HCT116 (cell line): ENCODE measurements around the gene MYO16. TPM values are rescaled to one million over a fixed set of nuclear protein-coding genes. Genes with fewer than 3 reads are reported as not detected.

Source experiments
- ATAC-seq: fragments of 200-7000 bp; cut with Tn5 transposase; 2 replicates; pipeline ENCODE4 v1.9.1; 2020; ENCODE audit warnings: mild to moderate bottlenecking, moderate library complexity
- BruUV-seq: library from RNA; stranded (reverse); fragments of 400-500 nt; replicated peaks from 2 replicates; lab custom pipeline; 2021; lab: Mats Ljungman, UMichigan
- CTCF ChIA-PET: fragments of 300-600 bp; sonication (Branson Sonifier 250); formaldehyde crosslinking; loops from one replicate; lab custom pipeline; 2021; ENCODE audit warnings: antibody characterized with exemption; lab: Charles Lee
- POLR2A ChIA-PET: fragments of 300-600, 350-600 bp; sonication (Branson Sonifier 250); formaldehyde crosslinking; loops from one replicate; lab custom pipeline; 2021; ENCODE audit warnings: antibody characterized with exemption; lab: Charles Lee
- RAD21 ChIA-PET, 2 experiments: fragments of 300-600 bp; sonication (Branson Sonifier 250); formaldehyde crosslinking; loops; one replicate each; lab custom pipeline; 2023; ENCODE audit warnings: low total read pairs in 2 of 2; ENCODE audit not compliant: uncharacterized antibody in 2 of 2, unreplicated experiment in 2 of 2, low non-redundant PET in 1 of 2; lab: Charles Lee
- DNase-seq: peaks from one replicate; pipeline ENCODE4 v3.0.0-alpha.2; 2010; ENCODE audit warnings: low read depth, low spot score
- H2AFZ ChIP-seq: fragments of 200-600 bp; shearing (Covaris generic), sonication (generic); 2 replicates; pipeline ENCODE4 v1.6.1; 2017; ENCODE audit warnings: low read depth, mixed run types, mixed read lengths, antibody characterized with exemption, low read length; ENCODE audit not compliant: poor library complexity, severe bottlenecking
- H3K27ac ChIP-seq: 2 replicates; pipeline ENCODE4 v1.5.1; 2012; ENCODE audit warnings: low read depth, low read length
- H3K27me3 ChIP-seq: fragments of 200-600 bp; sonication (generic); 2 replicates; pipeline ENCODE4 v1.6.1; 2016; ENCODE audit warnings: mixed run types, low read length, mixed read lengths; ENCODE audit not compliant: insufficient read depth
- H3K36me3 ChIP-seq, 2 experiments: fragments of 200-500 bp in 1 of 2; fragments of 200-600 bp in 1 of 2; sonication (Bioruptor generic) in 1 of 2; sonication (generic) in 1 of 2; 2 replicates each; pipeline versions ENCODE4 v1.5.1 to v1.6.1; 2014 to 2016; ENCODE audit warnings: low read length in 2 of 2, inconsistent platforms in 1 of 2, mixed read lengths in 1 of 2, mixed run types in 1 of 2; ENCODE audit not compliant: insufficient read depth in 2 of 2, control insufficient read depth in 1 of 2
- H3K4me1 ChIP-seq, 2 experiments: fragments of 200-600 bp in 1 of 2; sonication (generic) in 1 of 2; 2 replicates each; pipeline versions ENCODE4 v1.5.1 to v1.6.1; 2012 to 2017; ENCODE audit warnings: low read length in 2 of 2, inconsistent platforms in 1 of 2, mild to moderate bottlenecking in 1 of 2, mixed read lengths in 1 of 2, mixed run types in 1 of 2, moderate library complexity in 1 of 2; ENCODE audit not compliant: insufficient read depth in 2 of 2, control insufficient read depth in 1 of 2
- H3K4me2 ChIP-seq: fragments of 200-600 bp; sonication (generic); 2 replicates; pipeline ENCODE4 v1.6.1; 2017; ENCODE audit warnings: mixed run types, low read length, mixed read lengths
- H3K4me3 ChIP-seq, 2 experiments: fragments of 200-600 bp in 1 of 2; sonication (generic) in 1 of 2; replicated peaks in 1 of 2; 2 replicates each; pipeline ENCODE4 v1.5.1; 2011 to 2016; ENCODE audit warnings: low read length in 2 of 2, control low read depth in 1 of 2, low read depth in 1 of 2, mild to moderate bottlenecking in 1 of 2, mixed read lengths in 1 of 2, mixed run types in 1 of 2
- H3K79me2 ChIP-seq: fragments of 200-600 bp; sonication (generic); 2 replicates; pipeline ENCODE4 v1.6.1; 2017; ENCODE audit warnings: mild to moderate bottlenecking, mixed run types, low read length, moderate library complexity, mixed read lengths; ENCODE audit not compliant: insufficient read depth
- H3K9ac ChIP-seq: fragments of 200-600 bp; sonication (generic); 2 replicates; pipeline ENCODE4 v1.6.1; 2016; ENCODE audit warnings: low read length, mixed read lengths
- H3K9me2 ChIP-seq: fragments of 200-600 bp; sonication (generic), shearing (Covaris generic); 2 replicates; pipeline ENCODE4 v1.6.1; 2017; ENCODE audit warnings: mixed run types, mild to moderate bottlenecking, moderate library complexity; ENCODE audit not compliant: insufficient read depth
- H3K9me3 ChIP-seq, 2 experiments: fragments of 200-500 bp in 1 of 2; fragments of 200-600 bp in 1 of 2; sonication (Bioruptor generic) in 1 of 2; sonication (generic) in 1 of 2; 2 replicates each; pipeline ENCODE4 v1.6.1; 2014 to 2017; ENCODE audit warnings: low read length in 2 of 2, mixed read lengths in 2 of 2, inconsistent platforms in 1 of 2, low read depth in 1 of 2, mild to moderate bottlenecking in 1 of 2, mixed run types in 1 of 2, moderate library complexity in 1 of 2; ENCODE audit not compliant: control insufficient read depth in 1 of 2, insufficient read depth in 1 of 2
- H4K20me1 ChIP-seq: fragments of 200-600 bp; sonication (generic), shearing (Covaris generic); 2 replicates; pipeline ENCODE4 v1.6.1; 2017; ENCODE audit warnings: mixed run types, mild to moderate bottlenecking, moderate library complexity; ENCODE audit not compliant: insufficient read depth
- ATF3 ChIP-seq: IDR thresholded peaks from 2 replicates; pipeline ENCODE4 v1.6.1; 2012
- CEBPB ChIP-seq: IDR thresholded peaks from 2 replicates; pipeline ENCODE4 v1.6.1; 2012; ENCODE audit warnings: low read depth
- CTCF ChIP-seq, 3 experiments: fragments of 200-600 bp in 1 of 3; sonication (generic) in 1 of 3; IDR thresholded peaks in 2 of 3; conservative IDR thresholded peaks in 1 of 3; 2 replicates each; pipeline ENCODE4 v1.5.1; 2012 to 2017; ENCODE audit warnings: low read depth in 2 of 3, low read length in 2 of 3, antibody characterized with exemption in 1 of 3, borderline replicate concordance in 1 of 3, control low read depth in 1 of 3, mild to moderate bottlenecking in 1 of 3, mixed read lengths in 1 of 3, mixed run types in 1 of 3, moderate library complexity in 1 of 3; ENCODE audit not compliant: insufficient read depth in 1 of 3
- EGR1 ChIP-seq: IDR thresholded peaks from 2 replicates; pipeline ENCODE4 v1.6.1; 2012; ENCODE audit warnings: low read depth
- EZH2phosphoT487 ChIP-seq: fragments of 200-600 bp; IDR thresholded peaks from 2 replicates; pipeline ENCODE4 v1.6.1; 2018; ENCODE audit warnings: antibody characterized with exemption, borderline replicate concordance
- FOSL1 ChIP-seq: IDR thresholded peaks from 2 replicates; pipeline ENCODE4 v1.6.1; 2012; ENCODE audit warnings: low read depth
- JUND ChIP-seq: IDR thresholded peaks from 2 replicates; pipeline ENCODE4 v1.6.1; 2012
- MAX ChIP-seq: IDR thresholded peaks from 2 replicates; pipeline ENCODE4 v1.6.1; 2012
- POLR2A ChIP-seq: IDR thresholded peaks from 2 replicates; pipeline ENCODE4 v1.7.0; 2011; ENCODE audit warnings: borderline replicate concordance; ENCODE audit not compliant: insufficient read depth, insufficient read length; ENCODE audit errors: extremely low read depth
- POLR2AphosphoS5 ChIP-seq: IDR thresholded peaks from 2 replicates; pipeline ENCODE4 v1.6.1; 2011; ENCODE audit warnings: mild to moderate bottlenecking, low read depth, low read length, moderate library complexity
- RAD21 ChIP-seq: IDR thresholded peaks from 2 replicates; pipeline ENCODE4 v1.6.1; 2012; ENCODE audit warnings: low read depth, mild to moderate bottlenecking
- REST ChIP-seq: IDR thresholded peaks from 2 replicates; pipeline ENCODE4 v1.6.1; 2012; ENCODE audit warnings: low read depth
- SP1 ChIP-seq: IDR thresholded peaks from 2 replicates; pipeline ENCODE4 v1.6.1; 2012; ENCODE audit warnings: low read depth
- ZBTB33 ChIP-seq: IDR thresholded peaks from 2 replicates; pipeline ENCODE4 v1.6.1; 2011; ENCODE audit warnings: mild to moderate bottlenecking, low read length, moderate library complexity; ENCODE audit not compliant: insufficient replicate concordance; ENCODE audit errors: extremely low read depth
- ZFX ChIP-seq: fragments of 450-650 bp; IDR thresholded peaks from 2 replicates; pipeline ENCODE4 v1.6.1; 2017
- ZNF274 ChIP-seq: fragments of 200-500 bp; sonication (Bioruptor generic); IDR thresholded peaks from 2 replicates; pipeline ENCODE4 v1.6.1; 2014; ENCODE audit warnings: mild to moderate bottlenecking, low read depth, low read length, inconsistent platforms
- intact Hi-C: fragments of 100-400 bp; cut with micrococcal nuclease; formaldehyde crosslinking; loops from 2 replicates; pipeline ENCODE4 v1.10.0; 2022
- total RNA-seq: library from RNA; stranded (reverse); gene quantifications from one replicate; pipeline ENCODE4 v1.2.1, GENCODE V29; 2021; ENCODE audit not compliant: unreplicated experiment

The MYO16 gene
- total RNA-seq, 1 experiment from 2014 or later: 0.07 TPM

- TF ChIP-seq REST (no peak), ATF3 (no peak), EGR1 (no peak), POLR2A (no peak), RAD21 (no peak), EZH2phosphoT487 (no peak)
Observed at GRCh38 chr13:108960006-108960405, 330.6 kb downstream of the MYO16 start (continued).

- Histone ChIP-seq H3K36me3 (no peaks in the 10 kb centered on the region), H3K9me3 (no peaks in the 10 kb centered on the region), H3K27me3 (no peaks in the 10 kb centered on the region), H3K9me2 (no peaks in the 10 kb centered on the region), H3K9ac (no peak overlapping the region), H4K20me1 (no peaks in the 10 kb centered on the region), H3K79me2 (no peaks in the 10 kb centered on the region), H3K27ac (no peak overlapping the region), H2AFZ (peak overlapping the region; percentile 75), H3K4me1 (peaks cover 5 to 15% of the 10 kb centered on the region in 2 experiments; a peak in 3 of 4 replicates), H3K4me3 (no peak overlapping the region), H3K4me2 (no peak overlapping the region)
- ChIA-PET CTCF (interaction anchor here (0.5 to 2.1 kb wide), 16 partner anchors 8 to 1152 kb away, joined by 3 to 9 read pairs (median 4); no protein-coding TSS in a partner anchor), POLR2A (no interaction called here), RAD21 (interaction anchor here in 1 of 2 experiments (0.7 kb wide), 1 partner anchor 848 kb away, joined by 3 read pairs; no protein-coding TSS in a partner anchor)
- BruUV-seq: no TSS peak
- DNase-seq: peak; percentile 31
- intact Hi-C loops: loop anchor here (1.0 to 10.0 kb wide), 4 partner anchors 186 to 1148 kb away; partner anchors contain the start of gene IRS2
- ATAC-seq: peak; percentile 61
- TF ChIP-seq RAD21 (peak; percentile 92), SP1 (no peak), JUND (no peak), FOSL1 (no peak), ZFX (no peak), EZH2phosphoT487 (no peak), POLR2AphosphoS5 (no peak), MAX (no peak), CTCF (IDR thresholded peaks at IDR 0.05 in 2 of 3, conservative IDR thresholded peaks at IDR 0.05 in 1 of 3; ENCODE audit: borderline replicate concordance in 1 of 3, insufficient read depth in 1 of 3, low read depth in 2 of 3, low read length in 2 of 3) (peak; percentile 59 to 88 (median 78)), CEBPB (no peak), ZNF274 (no peak), ZBTB33 (no peak)
- TF ChIP-seq, all 23 proteins: peak for 2
Observed at GRCh38 chr13:108961542-108962125, 332.2 kb downstream of the MYO16 start.
